Fibroblast of peridontal ligament (primary cell): ENCODE results near the gene ZMYM2.

Experiments
- DNase-seq: peaks from one replicate; pipeline ENCODE4 v3.0.0-alpha.2; 2010; ENCODE audit errors: extremely low read depth

The ZMYM2 gene

DNA sequence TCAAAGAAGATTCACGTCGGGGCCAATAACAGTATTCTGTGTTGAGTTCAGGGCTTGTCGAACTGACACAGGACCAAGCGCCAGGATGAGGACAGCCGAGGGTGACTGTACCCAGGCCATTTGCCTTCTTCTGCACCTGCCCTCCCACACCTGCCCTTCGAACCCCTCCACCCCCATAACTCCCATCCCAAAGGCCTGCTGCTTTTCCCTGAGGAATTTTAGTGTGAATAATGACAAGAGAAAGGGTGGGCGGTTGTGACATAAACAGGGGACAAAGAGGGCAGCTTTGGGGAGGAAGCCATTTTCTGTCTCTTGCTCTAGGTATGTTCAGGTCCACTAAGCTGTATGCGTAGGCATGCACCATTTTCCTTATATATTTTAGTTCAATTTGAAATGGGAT is 176.2 kb downstream of the ZMYM2 start:
- no peak for DNase-seq

DNA sequence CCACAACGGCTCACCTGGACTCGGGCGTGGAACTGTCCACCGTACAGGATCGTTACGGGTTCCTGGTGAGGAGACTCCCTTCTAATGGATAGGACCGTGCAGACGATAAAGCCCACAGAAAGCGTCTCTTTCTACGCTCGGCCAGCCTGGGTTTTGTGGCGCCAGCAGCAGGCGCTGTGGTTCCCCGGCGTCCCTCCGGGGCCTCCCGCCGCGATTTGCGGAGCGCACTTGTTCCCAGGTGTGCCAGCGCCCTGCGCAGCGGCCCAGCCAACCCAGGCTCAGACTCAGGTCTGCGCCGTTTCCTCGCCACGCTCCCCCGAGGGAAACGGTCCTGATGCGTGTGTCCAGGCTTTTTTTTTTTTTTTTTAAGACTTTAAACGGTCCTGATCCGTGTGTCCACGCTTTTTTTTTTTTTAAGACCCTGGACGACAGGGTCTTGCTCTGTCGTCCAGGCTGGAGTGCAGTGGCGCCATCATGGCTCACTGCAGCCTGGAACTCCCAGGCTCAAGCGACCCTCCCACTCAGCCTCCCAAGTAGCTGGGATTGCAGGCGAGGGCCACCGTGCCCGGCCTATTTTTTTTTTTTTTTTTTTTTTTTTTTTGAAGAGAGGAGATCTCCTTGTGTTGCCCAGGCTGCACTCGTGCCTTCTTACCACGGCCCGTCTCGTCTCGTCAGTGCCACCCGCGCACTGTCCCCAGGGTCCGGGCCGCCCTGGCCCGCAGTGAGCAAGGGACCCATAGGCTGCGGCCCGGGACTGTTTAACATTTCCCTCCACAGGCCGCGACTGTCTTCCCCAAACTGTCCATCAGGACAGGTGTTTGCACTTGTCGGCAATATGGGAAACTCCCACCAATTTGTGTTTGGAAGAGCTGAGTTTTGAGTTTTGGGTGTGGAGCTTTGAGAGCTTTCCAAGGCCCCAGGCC is 178.5 kb downstream of the ZMYM2 start:
- no peak for DNase-seq

DNA sequence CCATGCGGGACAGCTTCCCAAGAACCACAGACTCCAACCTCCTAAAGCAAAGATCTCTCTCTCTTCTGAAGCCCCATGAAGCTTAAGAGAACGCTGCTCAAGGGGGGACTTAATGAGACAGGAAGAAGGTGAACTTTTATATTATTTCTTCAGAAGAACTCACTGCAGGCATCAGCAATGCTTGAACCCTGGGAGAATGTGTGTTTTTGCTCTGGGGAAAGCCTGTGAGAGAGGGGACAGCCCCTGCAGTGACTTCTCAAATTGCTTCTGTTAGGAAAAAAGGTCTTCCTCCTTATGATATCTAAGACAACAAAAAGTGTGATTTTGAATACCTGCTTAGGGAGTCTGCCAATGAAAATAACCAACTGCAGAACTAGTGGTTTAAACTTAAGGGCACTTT is 179.3 kb downstream of the ZMYM2 start:
- no peak for DNase-seq

DNA sequence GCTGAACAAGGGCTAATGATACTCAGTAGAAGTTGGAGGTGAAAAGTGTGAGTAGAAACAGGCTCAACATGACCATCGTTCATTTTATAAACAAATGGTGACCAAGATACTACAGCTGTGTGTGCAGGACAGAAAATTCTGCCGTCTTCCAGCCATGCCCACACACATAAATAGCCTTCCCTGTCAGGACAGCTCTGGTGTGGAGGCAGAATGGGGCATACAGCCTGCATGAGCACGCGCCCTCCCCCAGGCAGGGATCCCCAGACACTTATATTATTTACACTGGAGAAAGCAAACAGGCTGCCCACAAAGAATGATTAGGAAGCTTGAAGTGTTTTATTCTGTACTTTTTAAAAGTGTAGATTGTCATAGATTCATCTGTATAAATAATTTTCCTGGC is 182.0 kb downstream of the ZMYM2 start:
- no peak for DNase-seq
